Measurements from ENCODE around the gene TRRAP.

DNA sequence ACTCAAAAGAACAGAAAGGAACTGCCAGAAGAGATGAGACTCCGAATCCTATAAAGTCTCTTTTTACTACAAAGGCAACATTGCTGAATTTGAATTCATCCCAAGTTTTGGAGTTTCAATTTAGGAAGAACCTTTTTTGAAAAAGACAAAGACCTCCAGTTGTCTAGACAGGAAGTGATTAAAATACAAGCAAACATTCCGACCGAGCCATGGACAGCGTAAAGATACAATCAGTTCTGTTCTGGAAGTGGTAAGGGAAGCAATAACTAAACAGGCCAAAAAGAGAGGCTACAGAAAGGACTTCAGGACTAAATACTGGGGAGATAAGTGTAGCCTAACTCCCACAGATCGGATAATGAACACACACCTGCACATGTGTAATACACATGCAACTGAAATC, 164.6 kb downstream of the TRRAP start:
- TF ChIP-seq, protein P1, sequence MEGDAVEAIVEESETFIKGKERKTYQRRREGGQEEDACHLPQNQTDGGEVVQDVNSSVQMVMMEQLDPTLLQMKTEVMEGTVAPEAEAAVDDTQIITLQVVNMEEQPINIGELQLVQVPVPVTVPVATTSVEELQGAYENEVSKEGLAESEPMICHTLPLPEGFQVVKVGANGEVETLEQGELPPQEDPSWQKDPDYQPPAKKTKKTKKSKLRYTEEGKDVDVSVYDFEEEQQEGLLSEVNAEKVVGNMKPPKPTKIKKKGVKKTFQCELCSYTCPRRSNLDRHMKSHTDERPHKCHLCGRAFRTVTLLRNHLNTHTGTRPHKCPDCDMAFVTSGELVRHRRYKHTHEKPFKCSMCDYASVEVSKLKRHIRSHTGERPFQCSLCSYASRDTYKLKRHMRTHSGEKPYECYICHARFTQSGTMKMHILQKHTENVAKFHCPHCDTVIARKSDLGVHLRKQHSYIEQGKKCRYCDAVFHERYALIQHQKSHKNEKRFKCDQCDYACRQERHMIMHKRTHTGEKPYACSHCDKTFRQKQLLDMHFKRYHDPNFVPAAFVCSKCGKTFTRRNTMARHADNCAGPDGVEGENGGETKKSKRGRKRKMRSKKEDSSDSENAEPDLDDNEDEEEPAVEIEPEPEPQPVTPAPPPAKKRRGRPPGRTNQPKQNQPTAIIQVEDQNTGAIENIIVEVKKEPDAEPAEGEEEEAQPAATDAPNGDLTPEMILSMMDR (conservative IDR thresholded peaks at IDR 0.05; ENCODE audit: low read depth in 2 of 2): no peak
- TF ChIP-seq, protein P2, sequence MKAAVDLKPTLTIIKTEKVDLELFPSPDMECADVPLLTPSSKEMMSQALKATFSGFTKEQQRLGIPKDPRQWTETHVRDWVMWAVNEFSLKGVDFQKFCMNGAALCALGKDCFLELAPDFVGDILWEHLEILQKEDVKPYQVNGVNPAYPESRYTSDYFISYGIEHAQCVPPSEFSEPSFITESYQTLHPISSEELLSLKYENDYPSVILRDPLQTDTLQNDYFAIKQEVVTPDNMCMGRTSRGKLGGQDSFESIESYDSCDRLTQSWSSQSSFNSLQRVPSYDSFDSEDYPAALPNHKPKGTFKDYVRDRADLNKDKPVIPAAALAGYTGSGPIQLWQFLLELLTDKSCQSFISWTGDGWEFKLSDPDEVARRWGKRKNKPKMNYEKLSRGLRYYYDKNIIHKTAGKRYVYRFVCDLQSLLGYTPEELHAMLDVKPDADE (IDR thresholded peaks at IDR 0.05): no peak
- TF ChIP-seq POLR2AphosphoS5 (IDR thresholded peaks at IDR 0.05; ENCODE audit: low read depth) (no peak), EZH2 (IDR thresholded peaks at IDR 0.05; ENCODE audit: low read depth, unreplicated experiment) (no peak), CREB1 (CRISPR knock-in tag; IDR thresholded peaks at IDR 0.05; ENCODE audit: low read depth) (no peak), JUNB (IDR thresholded peaks at IDR 0.05; ENCODE audit: unreplicated experiment) (no peak), STAT1 (IDR thresholded peaks at IDR 0.05; ENCODE audit: unreplicated experiment) (no peak)
- TF ChIP-seq, protein P3, sequence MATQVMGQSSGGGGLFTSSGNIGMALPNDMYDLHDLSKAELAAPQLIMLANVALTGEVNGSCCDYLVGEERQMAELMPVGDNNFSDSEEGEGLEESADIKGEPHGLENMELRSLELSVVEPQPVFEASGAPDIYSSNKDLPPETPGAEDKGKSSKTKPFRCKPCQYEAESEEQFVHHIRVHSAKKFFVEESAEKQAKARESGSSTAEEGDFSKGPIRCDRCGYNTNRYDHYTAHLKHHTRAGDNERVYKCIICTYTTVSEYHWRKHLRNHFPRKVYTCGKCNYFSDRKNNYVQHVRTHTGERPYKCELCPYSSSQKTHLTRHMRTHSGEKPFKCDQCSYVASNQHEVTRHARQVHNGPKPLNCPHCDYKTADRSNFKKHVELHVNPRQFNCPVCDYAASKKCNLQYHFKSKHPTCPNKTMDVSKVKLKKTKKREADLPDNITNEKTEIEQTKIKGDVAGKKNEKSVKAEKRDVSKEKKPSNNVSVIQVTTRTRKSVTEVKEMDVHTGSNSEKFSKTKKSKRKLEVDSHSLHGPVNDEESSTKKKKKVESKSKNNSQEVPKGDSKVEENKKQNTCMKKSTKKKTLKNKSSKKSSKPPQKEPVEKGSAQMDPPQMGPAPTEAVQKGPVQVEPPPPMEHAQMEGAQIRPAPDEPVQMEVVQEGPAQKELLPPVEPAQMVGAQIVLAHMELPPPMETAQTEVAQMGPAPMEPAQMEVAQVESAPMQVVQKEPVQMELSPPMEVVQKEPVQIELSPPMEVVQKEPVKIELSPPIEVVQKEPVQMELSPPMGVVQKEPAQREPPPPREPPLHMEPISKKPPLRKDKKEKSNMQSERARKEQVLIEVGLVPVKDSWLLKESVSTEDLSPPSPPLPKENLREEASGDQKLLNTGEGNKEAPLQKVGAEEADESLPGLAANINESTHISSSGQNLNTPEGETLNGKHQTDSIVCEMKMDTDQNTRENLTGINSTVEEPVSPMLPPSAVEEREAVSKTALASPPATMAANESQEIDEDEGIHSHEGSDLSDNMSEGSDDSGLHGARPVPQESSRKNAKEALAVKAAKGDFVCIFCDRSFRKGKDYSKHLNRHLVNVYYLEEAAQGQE (IDR thresholded peaks at IDR 0.05; ENCODE audit: unreplicated experiment): no peak

Data from GM23338 (cell line).